NOMO-1 treated with dmso at 0.1 percent for 144 hours (cell line): ENCODE measurements around the gene SLC6A6.
"Not testable (repeated sequence)": the region's sequence is repeated elsewhere in the genome, so short reads cannot be mapped to it uniquely, and the experiment has no call there.

Experiments
- DNase-seq: peaks from one replicate; lab custom pipeline; 2025; ENCODE audit not compliant: unreplicated experiment; lab: John Stamatoyannopoulos, UW

Gene SLC6A6

DNA sequence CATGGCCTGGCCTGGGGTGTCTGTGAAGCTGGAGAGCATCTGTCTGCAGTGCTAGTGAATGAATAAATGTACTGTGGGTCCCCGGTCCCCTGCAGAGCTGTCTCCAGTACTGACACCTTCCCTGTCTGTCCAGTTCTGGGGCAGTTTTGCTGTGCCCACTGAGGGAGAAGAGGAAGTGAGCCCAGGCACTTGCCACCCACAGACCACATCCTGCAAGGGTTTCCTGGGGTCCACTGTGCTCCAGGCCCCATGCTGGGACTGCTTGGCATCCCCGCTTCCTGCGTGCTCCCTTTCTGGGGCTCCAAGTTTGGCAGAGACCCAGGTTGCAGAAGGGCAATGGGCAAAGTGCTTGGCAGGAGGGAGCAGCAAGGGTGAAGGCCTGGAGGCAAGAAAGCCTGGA is 4.9 kb upstream of the SLC6A6 start:
- DNase-seq: peak; percentile 22

DNA sequence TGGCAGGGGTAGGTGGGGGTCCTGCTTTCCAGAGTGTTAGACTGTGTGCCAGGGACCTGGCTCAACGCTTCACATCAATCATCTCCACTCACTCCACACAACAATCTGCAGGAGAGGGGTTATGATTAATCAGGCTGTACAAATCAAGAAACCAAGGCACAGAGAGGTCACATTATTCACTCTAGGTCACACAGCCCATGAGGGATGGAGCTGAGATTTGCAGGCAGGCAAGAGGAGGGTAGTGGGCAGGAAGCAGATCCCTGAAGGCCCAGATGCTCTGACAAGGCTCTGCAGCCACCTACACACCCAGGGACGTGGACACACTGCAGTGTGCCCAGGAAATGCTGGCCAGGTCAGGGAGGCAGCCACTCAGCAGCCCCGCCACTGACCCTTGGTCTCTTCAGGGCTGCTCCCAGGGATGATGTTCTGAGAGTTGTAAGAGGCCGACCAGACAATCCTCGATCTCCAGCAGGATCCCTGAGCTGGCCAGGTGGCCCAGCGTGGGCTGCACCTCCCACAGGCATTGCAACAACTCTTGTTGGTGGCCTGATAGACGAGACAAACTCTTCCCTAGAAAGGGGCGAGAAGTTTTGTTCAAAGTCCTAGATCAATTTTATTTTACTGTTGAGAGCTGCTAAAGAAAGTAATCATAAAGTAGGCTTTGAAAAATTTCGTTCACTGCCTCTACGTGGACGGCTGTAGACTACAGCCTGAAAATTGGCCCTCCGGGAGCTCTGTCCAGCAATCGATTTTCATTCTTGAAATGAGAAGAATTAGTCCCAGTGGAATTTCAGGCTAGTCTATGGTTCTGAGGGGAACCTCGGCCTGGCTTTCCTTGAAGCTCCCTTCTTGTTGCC is 4.2 kb upstream of the SLC6A6 start:
- no peak for DNase-seq

DNA sequence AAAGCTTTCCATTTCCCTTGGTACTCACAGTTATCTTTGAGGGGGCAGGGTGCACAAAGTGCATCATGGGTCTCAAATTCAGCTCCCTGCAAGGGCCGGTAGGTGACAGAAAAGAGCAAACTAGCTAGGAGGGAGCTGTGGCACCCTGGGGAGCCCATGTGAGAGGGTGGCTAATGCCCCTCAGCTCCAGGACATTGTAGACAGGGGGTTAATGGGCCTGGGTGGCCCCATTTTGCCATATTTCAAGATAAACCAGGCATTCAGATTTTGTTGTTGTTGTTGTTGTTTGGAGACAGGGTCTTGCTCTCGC is 3.7 kb upstream of the SLC6A6 start:
- DNase-seq: no peak

DNA sequence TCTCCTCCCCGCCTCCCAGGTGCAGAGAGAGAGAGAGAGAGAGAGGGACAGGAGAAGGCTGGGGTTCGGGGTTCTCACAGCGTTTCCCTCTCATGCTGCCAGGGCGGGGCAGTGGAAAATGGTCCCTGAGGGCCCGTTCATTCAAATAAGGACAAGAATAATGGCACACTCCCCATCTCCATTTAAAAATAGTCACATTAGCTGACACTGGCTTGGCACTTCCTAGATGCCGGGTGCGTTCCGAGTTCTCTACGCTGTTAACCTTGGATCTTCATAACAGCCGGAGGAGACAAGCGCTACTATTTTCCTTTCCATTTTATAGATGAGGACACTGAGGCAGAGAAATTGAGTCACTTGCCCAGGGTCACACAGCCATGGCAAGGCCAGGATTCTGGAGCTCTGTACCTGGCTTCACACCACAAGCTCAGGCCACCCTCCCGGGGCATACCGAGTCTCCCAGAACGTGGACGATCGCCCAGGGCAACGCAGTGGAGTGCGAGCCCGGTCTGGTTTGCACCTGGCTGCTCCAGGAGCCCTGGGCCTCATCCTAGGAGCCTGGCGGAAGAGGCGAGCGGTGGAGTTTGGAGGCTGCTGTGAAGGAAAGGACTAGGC is 608 bp upstream of the SLC6A6 start:
- no peak for DNase-seq

DNA sequence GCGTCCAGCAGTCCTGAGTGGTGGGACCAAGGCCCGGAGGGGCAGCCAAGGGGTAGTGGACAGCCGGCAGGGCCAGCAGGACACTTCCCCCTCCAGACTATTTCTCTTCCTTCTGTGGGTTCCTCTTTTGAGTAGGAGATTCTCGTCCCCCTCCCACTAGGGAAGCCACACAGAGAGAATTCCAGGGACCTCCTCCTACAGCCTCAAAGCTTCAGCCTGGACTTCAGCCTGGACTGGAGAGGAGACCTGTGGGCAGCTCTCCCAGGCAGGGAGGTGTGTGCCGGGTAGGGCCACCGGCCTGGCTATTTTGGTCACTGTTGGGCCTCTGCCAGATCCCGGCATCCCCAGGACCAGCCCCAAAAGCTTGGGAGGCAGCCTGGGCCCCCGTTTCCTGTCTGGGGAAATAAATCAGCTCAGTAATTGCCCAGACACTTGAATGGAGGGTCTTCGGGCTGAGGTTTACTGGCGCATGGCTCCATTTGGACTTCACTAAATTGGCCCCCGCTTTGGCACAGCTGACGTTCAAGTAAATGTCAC is 1.3 kb downstream of the SLC6A6 start:
- peak; percentile 55 for DNase-seq

DNA sequence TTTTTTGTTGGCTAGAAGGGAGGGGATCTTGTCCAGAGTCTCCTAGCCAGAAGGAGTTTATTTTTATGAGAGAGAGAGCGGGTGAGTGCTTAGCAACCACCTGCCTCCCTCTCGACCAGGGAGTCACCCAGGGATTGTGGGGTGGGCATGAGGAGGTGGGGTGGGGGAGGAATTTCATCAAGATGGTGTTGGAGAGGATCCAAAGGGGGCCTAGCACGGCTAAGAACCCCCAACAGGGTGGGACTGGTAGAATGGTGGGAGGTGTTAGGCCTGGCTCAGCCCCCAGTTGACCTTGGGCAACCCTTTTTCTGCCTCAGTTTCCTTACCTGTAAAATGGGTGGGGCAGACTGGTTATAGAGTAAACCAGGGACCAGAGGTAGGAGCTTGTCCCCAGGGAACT is 1.8 kb downstream of the SLC6A6 start:
- DNase-seq: no peak

DNA sequence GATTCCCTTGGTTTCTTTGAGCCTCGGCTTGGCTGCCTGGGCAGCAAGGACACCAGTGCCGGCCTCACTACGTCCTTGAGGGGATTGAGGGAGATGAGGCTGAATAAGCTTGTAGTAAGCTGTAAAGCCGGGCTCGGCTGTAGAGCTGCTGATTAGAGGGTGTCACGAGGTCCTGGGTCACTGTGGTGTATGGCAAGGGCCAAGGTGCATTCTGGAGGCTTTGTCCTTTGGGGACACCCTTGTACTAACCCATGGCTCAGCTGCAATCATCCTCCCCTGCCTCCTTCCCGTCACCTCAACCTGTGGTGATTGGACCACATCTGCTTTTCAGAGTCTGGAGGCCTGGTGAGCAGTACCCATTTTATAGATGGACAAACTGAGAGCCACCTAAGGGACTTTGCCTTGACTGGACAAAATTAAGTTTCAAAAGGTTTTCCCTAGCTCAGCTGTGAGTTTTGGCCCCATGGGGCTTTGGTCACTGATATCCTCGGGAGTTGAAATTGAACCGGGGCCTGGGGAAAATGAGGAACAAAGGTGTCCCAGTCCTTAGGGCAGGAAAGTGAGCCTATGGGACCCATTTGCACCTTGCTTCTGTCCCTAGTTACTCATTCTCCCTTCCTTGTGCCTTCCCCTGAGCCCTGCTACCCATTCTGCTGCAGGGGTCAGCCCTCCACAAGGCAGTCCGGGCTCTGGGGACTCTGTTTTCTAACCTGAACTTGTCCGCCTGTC is 2.4 kb downstream of the SLC6A6 start:
- no peak for DNase-seq

DNA sequence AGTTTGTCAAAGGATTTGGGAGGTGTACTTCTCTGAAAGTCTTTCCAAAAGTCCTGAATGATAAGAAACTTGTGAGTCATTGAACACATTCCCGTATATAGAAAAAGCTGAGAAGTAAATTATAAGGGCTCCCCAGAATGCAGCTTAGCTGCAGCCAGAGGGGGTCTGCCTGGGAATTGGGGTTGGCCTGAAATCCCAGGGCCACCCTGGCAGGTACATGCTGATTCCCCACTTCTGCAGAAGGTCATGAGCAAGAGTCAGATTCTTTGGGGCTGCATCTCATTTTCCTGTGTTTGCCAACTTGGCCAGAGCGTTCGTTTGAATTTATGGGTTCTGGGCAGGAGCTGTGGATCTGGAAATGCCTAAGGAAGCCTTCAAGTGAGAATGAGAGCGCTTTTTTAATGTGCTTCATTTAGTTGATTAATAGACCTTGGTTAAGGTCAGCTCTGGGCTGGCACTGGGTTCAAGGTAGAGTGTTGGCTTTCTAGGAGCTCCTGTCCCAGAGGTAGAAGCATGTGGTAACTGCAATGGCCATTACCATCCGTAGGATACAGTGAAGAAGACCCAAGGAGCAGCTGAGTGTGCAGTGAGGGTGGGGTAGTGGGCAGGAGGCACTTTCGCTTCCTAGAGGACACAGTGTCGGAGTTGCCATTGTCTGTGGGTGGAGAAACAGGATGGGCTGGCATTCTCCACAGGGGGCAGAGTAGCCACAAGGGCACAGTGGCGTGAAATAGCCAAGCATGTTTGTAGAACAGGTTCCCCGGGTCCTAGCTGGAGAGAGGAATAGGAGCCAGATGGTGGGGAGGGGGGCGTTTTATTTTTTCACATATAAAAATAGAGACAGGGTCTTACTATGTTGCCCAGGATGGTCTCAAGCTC is 3.2 kb downstream of the SLC6A6 start:
- DNase-seq: no peak

DNA sequence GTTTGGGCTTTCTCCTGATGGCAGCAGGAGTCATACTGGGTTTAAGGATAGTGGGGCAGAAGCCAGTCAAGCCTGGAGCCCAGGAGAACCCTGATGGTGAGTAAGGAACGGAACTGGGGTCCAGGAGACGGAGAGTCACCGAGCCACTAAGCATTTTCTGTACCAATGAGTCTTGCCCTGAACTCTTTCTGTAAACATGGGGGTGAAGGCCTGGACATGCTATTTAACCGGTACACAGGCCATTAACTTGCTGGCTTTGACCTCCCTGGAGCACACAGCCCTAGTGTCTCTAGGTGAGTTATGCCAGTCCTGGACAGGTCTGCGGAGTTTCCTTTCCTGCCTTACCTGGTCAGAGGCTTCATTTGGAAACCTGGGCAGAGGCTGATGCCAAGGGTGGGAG is 3.9 kb downstream of the SLC6A6 start:
- no peak for DNase-seq

DNA sequence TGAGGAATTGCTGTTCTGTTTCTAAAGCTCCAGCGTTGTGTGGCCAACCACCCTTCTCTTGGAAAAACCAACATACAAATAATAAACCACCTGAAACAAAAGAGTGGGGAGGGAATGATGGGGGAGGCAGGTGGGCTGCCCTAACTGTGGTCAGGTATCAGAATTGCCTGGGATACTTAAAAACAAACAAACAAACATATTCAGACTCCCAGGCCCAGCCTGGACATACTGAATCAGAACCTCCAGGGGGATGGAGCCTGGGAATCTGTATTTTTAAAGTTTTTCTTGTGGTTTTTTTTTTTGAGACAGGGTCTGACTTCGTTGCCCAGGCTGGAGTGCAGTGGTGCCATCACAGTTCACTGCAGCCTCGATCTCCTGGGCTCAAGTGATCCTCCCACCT is 4.4 kb downstream of the SLC6A6 start:
- DNase-seq: no peak

DNA sequence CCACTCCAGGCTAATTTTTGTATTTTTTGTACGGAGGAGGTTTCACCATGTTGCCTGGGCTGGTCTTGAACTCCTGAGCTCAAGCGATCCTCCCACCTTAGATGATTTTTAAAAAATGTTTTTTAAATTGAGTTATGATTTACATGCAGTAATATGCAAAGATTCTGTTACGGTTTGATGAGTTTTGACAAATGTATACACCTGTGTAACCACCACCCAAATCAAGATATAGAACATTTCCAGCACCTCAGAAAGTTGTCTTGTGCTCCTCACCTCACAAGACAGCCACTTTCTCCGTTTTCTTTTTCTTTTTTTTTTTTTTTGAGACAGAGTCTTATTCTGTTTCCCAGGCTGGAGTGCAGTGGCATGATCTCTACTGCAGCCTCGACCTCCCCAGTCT is 4.8 kb downstream of the SLC6A6 start:
- no peak for DNase-seq

DNA sequence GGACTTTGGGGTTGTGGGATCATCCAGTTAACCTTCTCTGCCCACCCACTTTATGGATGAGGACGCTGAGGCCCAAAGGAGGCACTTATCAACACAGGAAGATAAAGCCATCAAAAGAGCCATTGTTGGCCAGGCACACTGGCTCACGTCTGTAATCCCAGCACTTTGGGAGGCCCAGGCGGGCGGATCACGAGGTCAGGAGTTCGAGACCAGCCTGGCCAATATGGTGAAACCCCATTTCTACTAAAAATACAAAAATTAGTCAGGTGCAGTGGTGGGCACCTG is 7.3 kb downstream of the SLC6A6 start:
- not testable (repeated sequence) for DNase-seq

DNA sequence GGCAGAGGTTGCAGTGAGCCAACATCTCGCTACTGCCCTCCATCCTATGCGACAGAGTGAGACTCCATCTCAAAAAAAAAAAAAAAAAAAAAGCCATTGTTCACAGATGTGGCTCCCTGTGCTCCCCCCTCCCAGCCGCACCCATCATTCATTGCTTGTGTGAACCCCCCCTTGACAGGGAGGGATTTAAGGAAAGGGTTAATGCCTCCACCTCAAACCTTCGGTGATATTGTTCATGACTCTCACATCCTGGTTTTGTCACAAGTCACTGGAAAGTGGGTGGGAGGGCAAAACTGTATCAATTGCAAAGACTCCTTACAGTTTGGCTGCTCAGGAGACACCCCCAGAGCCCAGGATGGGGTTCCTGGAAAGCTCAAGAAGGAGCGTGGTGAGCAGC is 7.7 kb downstream of the SLC6A6 start:
- DNase-seq: no peak

DNA sequence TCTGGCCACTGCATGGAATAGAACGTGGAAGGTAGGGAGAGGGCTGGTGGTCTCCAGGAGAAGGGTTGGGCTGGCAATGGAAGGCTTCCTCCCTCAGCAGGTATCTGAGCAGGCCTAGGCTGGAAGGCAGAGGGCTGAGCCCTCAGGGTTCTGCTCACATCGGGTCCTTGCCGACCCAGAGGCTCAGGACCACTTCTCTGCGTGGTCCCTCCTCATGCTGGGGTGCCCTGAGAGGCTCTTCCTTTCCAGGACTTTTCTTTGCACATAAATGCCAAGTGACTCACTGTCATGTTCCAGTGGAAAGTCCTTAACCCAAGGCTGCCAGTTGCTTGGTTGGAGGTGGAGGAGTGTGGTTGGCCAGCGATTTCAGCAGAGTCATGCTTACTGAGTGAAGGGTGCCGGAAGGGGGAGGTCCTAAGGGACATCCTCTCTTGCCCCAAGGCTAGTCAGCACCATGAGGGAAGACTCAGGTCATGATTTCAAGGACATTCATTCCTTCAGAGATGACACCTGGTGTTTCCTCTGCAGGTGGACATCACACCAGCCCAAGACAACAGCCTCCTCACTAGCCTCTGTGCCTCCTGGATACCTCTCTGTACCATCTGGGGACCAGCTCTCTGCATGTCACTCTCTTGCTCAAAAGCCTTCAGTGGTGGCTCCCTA is 8.2 kb downstream of the SLC6A6 start:
- DNase-seq: peak; percentile 85

DNA sequence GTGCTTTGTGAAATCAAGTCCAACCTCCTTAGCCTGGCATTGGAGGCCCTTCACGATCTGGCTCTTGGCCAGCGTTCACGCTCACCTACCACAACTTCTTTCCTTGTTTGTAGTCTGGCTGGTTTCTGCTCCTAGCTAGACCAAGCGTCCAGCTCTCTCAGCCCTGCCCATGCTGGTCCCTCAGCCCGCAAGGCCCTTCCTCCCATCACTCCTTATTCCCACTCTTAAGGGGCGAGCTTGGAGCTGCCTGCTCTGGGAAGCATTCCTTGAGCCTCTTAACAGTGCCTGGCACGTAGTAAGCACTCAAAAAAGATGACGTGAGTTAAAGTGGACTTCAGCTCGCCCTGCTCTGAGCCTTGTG is 8.7 kb downstream of the SLC6A6 start:
- DNase-seq: no peak

DNA sequence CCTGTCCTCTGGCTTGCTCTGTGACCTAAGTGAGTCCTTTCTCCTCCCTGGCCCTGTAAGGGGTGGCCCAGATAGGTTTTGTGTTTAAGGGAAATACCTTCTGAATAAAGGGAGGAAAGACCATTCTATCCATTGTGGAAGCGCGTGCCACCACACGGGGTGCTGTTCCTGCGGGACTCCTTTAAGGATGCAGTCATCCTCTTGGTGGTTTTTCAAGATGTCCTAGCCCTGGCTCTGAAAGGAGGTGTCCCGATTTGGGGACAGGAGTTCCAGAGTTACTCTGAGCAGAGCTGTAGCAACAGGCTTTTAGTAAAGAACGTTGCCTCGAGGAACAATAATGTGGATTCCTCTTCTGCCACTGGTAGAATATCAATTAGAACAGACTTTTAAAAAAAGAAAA is 9.6 kb downstream of the SLC6A6 start:
- no peak for DNase-seq

DNA sequence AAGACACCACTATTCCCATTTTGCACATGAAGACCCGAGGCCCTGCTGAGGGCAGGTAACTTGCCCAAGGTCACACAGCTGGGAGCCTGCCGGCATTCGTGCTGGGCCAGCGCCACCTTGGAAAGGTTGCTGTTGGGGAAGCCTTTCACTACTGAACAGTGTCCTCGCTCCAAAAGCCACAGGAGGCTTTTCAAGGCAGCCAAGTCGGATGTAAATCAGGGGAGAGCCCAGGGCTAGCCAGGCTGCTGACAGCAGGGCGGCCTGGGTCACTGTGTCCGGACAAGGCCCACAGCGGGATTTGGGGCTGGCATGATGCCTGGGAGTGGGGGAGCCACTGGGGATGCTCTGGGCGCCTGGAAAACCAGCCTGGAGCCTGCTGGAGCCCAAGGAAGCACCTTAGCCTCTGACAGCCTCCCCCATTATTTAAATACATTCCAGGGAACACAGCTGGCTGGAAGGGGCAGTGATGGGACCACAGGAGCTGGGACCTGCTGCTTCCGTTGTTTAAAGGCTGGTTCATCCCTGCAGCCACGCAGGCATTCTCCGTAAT is 10.5 kb downstream of the SLC6A6 start:
- no peak for DNase-seq

DNA sequence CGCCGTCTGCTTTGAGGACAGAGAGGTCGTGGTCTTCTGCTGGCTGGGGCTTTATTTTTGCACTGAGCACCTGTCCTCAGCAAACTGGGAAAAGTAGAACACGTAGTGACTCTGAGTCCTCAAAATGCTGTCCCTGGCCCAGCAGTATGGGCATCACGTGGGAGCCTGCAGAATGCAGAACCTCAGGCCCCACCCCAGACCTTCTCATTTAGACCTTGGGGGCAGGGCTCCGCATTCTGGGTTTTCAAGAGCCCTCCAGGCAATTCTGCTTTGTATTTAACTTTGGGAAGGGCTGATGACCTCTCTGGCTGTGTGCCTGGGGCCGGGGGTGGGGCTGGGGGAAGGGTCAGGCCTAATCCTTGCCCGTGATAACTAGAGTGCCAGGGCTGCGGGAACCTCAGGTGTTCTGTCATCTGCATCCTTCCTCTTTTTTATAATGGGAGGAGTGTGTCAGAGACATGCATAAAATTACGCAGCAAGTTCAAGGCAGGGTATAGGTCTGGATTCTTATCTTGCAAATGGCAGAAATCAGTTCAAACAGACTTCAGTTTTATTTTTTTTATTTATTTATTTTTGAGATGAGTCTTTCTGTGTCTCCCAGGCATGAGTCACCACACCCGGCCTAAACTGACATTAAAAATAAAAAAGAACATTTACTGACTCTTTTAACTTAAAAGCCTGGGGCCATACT is 11.1 kb downstream of the SLC6A6 start:
- no peak for DNase-seq

DNA sequence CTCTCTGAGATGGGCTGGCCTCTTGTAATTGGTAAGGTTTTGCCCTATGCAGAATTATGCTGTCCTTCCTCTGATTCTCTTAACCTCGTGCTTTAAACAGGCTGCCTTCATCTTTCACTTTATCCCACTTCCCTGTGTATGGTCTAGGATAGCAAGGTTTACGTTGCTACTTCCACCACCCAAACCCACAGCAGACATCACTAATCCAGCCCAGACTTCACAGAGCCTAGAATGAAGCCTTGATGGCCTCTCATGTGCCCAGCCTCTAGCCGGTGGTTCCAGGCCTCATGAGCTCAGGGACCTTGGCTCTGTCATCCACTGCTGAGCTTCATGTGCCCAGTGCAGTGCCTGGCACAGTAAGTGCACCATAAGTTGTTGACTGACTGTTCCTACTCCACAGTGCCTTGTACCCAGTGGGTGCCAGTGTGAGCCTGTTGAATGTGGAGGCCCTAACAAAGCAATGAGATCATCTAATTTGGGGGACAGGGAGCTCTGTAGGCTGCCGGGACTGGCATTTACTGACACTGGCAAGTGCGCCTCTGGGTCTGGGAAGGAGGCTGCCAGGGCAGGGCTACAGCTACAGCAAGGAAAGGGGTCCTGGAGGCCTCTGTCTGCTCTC is 12.5 kb downstream of the SLC6A6 start:
- DNase-seq: no peak

DNA sequence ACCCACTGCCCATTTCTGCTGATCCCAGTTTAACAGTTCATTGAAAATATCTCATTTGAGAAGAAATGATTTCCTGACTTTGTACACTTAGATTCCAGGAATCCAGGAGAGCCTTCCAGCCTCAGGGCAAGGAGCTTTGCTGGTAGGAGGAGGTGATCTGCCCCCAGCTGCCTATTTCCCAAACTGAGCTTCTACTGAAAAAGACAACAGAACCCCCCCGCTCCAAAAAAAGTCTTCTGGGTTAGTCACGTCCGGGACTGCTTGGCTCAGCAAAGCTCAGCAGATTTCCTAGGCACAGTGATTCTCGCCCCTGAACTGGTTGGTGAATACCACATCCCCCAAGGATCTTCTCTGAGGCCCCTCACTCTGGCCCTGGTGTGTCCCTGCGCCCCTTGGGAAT is 13.1 kb downstream of the SLC6A6 start:
- no peak for DNase-seq
